Activated T-helper 1 cell treated with anti-CD3 and anti-CD28 coated beads, Interleukin-12 subunit alpha, Interleukin-12 subunit beta, Interleukin-2, Interleukin-4 antibody, amounts not matched to agents 30 ng/mL and 10 ng/mL and 1 ng/mL, durations not matched to agents 14 hours and 24 hours and 36 hours (primary cell): ENCODE data around the gene NT5C1B. TPM values are rescaled to one million over a fixed set of nuclear protein-coding genes. Genes with fewer than 3 reads are reported as not detected.

Experiments
- DNase-seq: peaks from one replicate; pipeline ENCODE4 v3.0.0; 2021; ENCODE audit warnings: low spot score
- H3K27ac Mint-ChIP-seq: one replicate; pipeline ENCODE4 v1.8.0; 2021; ENCODE audit warnings: mild to moderate bottlenecking, mixed read lengths
- H3K27me3 Mint-ChIP-seq: one replicate; pipeline ENCODE4 v1.8.0; 2022; ENCODE audit warnings: mild to moderate bottlenecking, moderate library complexity, mixed read lengths; ENCODE audit not compliant: insufficient read depth
- H3K36me3 Mint-ChIP-seq: one replicate; pipeline ENCODE4 v1.8.0; 2021; ENCODE audit warnings: low read depth, mixed read lengths
- H3K4me1 Mint-ChIP-seq: one replicate; pipeline ENCODE4 v1.8.0; 2021; ENCODE audit warnings: low read depth, mixed read lengths
- H3K4me3 Mint-ChIP-seq: one replicate; pipeline ENCODE4 v1.8.0; 2021; ENCODE audit warnings: mild to moderate bottlenecking, moderate library complexity, mixed read lengths
- H3K9me3 Mint-ChIP-seq: one replicate; pipeline ENCODE4 v1.8.0; 2021; ENCODE audit warnings: mixed read lengths
- intact Hi-C: fragments of 100-400 bp; cut with micrococcal nuclease; formaldehyde crosslinking; loops from one replicate; pipeline ENCODE4 v1.15.1; 2024
- total RNA-seq: library from RNA; stranded (reverse); gene quantifications from 2 replicates; pipeline ENCODE4 v1.2.3, GENCODE V29; 2022

NT5C1B gene
- total RNA-seq, 1 donor from 2014 or later = not detected

DNA sequence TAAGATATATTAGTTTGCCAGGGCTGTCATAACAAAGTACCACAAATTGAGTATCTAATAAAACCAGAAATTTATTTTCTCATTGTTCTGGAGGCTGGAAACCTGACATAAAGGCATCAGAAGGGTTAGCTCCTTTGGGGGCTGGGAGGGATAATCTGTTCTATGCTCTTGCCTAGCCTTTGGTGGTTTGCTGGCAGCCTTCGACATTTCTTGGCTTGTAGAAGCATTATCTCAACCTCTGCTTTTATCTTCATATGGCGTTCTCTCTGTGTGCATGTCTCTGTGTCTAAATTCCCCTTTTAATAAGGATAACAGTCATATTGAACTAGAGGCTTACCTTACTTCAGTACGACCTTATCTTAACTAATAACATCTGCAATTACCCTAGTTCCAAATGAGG, 22.8 kb upstream of the NT5C1B start:
- Mint-ChIP-seq H3K4me1 (no peaks in the 10 kb centered on the region), H3K27ac (no peak overlapping the region), H3K27me3 (no peaks in the 10 kb centered on the region), H3K36me3 (no peaks in the 10 kb centered on the region), H3K9me3 (peaks cover 3% of the 10 kb centered on the region), H3K4me3 (no peak overlapping the region)
- intact Hi-C loops = no loop called here
- no peak for DNase-seq

- intact Hi-C loops = no loop called here
- no peaks in the 10 kb centered on the region for H3K27me3 Mint-ChIP-seq
- no peak overlapping the region for H3K27ac Mint-ChIP-seq
Measured at GRCh38 chr2:18611604-18612003, 22.2 kb upstream of the NT5C1B start.

DNA sequence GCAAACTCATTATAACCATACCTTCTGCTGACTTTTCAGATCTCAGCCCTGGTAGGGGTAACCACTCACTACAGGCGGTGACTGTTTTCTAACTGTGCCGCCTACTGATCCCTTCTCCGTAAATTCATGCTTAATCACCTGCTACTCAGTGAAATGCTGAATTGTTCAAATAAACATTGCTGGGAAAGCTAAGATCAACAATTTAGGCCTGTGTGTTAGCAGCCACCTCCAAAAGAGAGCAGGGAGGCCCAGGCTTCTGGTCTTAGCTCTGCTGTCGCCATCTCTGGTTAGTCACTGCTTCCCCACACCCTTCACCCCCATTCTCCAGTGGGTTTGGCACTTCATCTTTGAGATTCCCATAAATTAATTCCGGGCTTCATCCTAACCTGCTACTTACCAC, 21.8 kb upstream of the NT5C1B start:
- no peak overlapping the region for H3K4me3 Mint-ChIP-seq
- DNase-seq = no peak

More at GRCh38 chr2:18611604-18612003, 22.2 kb upstream of the NT5C1B start:
- Mint-ChIP-seq H3K4me3 (no peak overlapping the region), H3K36me3 (no peaks in the 10 kb centered on the region), H3K4me1 (no peaks in the 10 kb centered on the region), H3K9me3 (peaks cover 3% of the 10 kb centered on the region)
- no peak for DNase-seq

DNA sequence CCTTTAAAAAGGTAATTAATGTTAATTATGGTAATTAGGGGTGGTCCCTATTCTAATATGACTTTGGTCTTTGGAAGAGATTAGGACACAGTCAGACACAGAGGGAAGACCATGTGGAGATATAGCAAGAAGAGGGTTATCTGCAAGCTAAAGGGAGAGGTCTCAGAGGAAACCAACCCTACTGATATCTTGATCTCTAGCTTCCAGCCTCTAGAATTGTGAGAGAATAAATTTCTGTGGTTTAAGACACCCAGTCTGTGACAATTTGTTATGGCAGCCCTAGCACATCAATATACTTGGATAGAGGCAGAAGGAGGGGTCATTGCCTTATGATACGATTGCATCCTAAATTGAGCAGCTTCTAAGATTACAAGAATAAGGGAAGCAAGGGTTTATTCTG, 21.3 kb upstream of the NT5C1B start:
- Mint-ChIP-seq H3K9me3 (peaks cover 2% of the 10 kb centered on the region), H3K36me3 (no peaks in the 10 kb centered on the region), H3K4me3 (no peak overlapping the region), H3K27me3 (no peaks in the 10 kb centered on the region), H3K27ac (no peak overlapping the region), H3K4me1 (peaks cover 3% of the 10 kb centered on the region)
- no peak for DNase-seq
- intact Hi-C loops = no loop called here

More for the DNA sequence above, 21.8 kb upstream of the NT5C1B start:
- Mint-ChIP-seq H3K9me3 (peaks cover 3% of the 10 kb centered on the region), H3K27me3 (no peaks in the 10 kb centered on the region), H3K36me3 (no peaks in the 10 kb centered on the region), H3K27ac (no peak overlapping the region), H3K4me1 (no peaks in the 10 kb centered on the region)
- intact Hi-C loops = no loop called here

- intact Hi-C loops = no loop called here
- H3K4me1 Mint-ChIP-seq = peaks cover 8% of the 10 kb centered on the region
- H3K36me3 Mint-ChIP-seq = peaks cover 2% of the 10 kb centered on the region
Measured at GRCh38 chr2:18610090-18610489, 20.7 kb upstream of the NT5C1B start.

DNA sequence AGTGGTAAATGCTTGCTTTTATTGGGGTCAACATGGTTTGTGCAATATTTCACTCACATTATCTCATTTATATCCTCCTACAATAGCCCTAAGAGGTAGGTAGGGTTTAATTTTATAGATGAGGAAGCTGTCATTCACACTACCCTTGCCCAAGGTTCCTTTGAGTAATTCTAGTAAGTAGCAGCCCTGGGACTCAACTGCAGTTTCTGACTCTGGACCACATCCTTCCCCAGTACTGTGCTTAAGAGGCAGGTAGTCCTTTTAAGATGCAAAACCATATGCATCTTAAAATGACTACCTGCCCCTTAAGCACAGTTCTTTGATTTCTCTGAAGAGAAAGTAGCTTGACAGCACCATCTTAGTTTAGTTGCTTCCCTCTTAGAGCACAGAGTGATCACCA, 15.7 kb upstream of the NT5C1B start:
- no peak overlapping the region for H3K4me3 Mint-ChIP-seq
- peaks cover 2% of the 10 kb centered on the region for H3K36me3 Mint-ChIP-seq
- peak; percentile 4 for DNase-seq
- H3K27me3 Mint-ChIP-seq = no peaks in the 10 kb centered on the region
- peaks cover 11% of the 10 kb centered on the region for H3K4me1 Mint-ChIP-seq
- H3K27ac Mint-ChIP-seq = peak overlapping the region; percentile 60
- intact Hi-C loops = loop anchor here (2.0 kb wide), 1 partner anchor 64 kb away; no protein-coding TSS in a partner anchor
- H3K9me3 Mint-ChIP-seq = no peaks in the 10 kb centered on the region

More at GRCh38 chr2:18610090-18610489, 20.7 kb upstream of the NT5C1B start:
- Mint-ChIP-seq H3K27me3 (no peaks in the 10 kb centered on the region), H3K9me3 (no peaks in the 10 kb centered on the region), H3K4me3 (no peak overlapping the region), H3K27ac (no peak overlapping the region)
- DNase-seq = no peak

GRCh38 chr2:18604531-18604885, 15.1 kb upstream of the NT5C1B start:
- intact Hi-C loops = loop anchor here (2.0 kb wide), 1 partner anchor 64 kb away; no protein-coding TSS in a partner anchor
- H3K9me3 Mint-ChIP-seq = no peaks in the 10 kb centered on the region
- DNase-seq = no peak
- H3K4me3 Mint-ChIP-seq = no peak overlapping the region
- H3K27ac Mint-ChIP-seq = no peak overlapping the region
- peaks cover 2% of the 10 kb centered on the region for H3K36me3 Mint-ChIP-seq
- H3K4me1 Mint-ChIP-seq = peaks cover 11% of the 10 kb centered on the region
- no peaks in the 10 kb centered on the region for H3K27me3 Mint-ChIP-seq

GRCh38 chr2:18603854-18604530, 14.6 kb upstream of the NT5C1B start:
- peaks cover 11% of the 10 kb centered on the region for H3K4me1 Mint-ChIP-seq
- peaks cover 2% of the 10 kb centered on the region for H3K36me3 Mint-ChIP-seq
- H3K27me3 Mint-ChIP-seq = no peaks in the 10 kb centered on the region
- intact Hi-C loops = loop anchor here (2.0 kb wide), 1 partner anchor 63 kb away; no protein-coding TSS in a partner anchor
- H3K9me3 Mint-ChIP-seq = no peaks in the 10 kb centered on the region
- no peak overlapping the region for H3K27ac Mint-ChIP-seq
- no peak overlapping the region for H3K4me3 Mint-ChIP-seq
- no peak for DNase-seq

- Mint-ChIP-seq H3K4me3 (no peak overlapping the region), H3K4me1 (peaks cover 11% of the 10 kb centered on the region), H3K36me3 (peaks cover 2% of the 10 kb centered on the region), H3K9me3 (no peaks in the 10 kb centered on the region), H3K27ac (no peak overlapping the region), H3K27me3 (no peaks in the 10 kb centered on the region)
- DNase-seq = no peak
- intact Hi-C loops = no loop called here
Measured at GRCh38 chr2:18602298-18602697, 12.9 kb upstream of the NT5C1B start.

DNA sequence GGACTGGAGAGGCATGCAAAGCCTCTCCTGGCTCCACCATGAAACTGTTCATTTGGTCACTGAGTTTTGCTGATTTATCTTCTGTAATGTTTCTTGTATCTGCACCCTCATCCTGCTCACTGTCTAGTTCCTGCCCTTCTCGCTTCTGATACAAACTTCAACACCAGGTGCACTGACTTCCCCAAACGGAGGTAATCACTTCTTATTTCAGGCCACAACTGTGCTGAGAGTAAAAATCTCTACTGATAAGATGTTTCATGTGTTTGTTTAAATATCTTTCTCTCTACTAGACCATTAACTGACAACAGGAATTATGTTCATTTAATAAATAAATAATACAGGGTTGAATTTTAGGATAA, 10.9 kb upstream of the NT5C1B start:
- peaks cover under 1% of the 10 kb centered on the region for H3K36me3 Mint-ChIP-seq
- no peak overlapping the region for H3K4me3 Mint-ChIP-seq
- H3K9me3 Mint-ChIP-seq = no peaks in the 10 kb centered on the region
- no peak overlapping the region for H3K27ac Mint-ChIP-seq
- DNase-seq = no peak
- H3K27me3 Mint-ChIP-seq = no peaks in the 10 kb centered on the region
- H3K4me1 Mint-ChIP-seq = peaks cover 4% of the 10 kb centered on the region
- intact Hi-C loops = no loop called here

GRCh38 chr2:18599509-18600254, 10.3 kb upstream of the NT5C1B start:
- H3K9me3 Mint-ChIP-seq = no peaks in the 10 kb centered on the region
- H3K27me3 Mint-ChIP-seq = no peaks in the 10 kb centered on the region
- no peak overlapping the region for H3K4me3 Mint-ChIP-seq
- no peak for DNase-seq
- no peak overlapping the region for H3K27ac Mint-ChIP-seq
- H3K4me1 Mint-ChIP-seq = no peaks in the 10 kb centered on the region
- no peaks in the 10 kb centered on the region for H3K36me3 Mint-ChIP-seq
- intact Hi-C loops = no loop called here

GRCh38 chr2:18598848-18599484, 9.6 kb upstream of the NT5C1B start:
- no peaks in the 10 kb centered on the region for H3K36me3 Mint-ChIP-seq
- no peak overlapping the region for H3K4me3 Mint-ChIP-seq
- DNase-seq = no peak
- H3K4me1 Mint-ChIP-seq = no peaks in the 10 kb centered on the region
- H3K27ac Mint-ChIP-seq = no peak overlapping the region
- H3K9me3 Mint-ChIP-seq = no peaks in the 10 kb centered on the region
- intact Hi-C loops = no loop called here
- H3K27me3 Mint-ChIP-seq = no peaks in the 10 kb centered on the region

DNA sequence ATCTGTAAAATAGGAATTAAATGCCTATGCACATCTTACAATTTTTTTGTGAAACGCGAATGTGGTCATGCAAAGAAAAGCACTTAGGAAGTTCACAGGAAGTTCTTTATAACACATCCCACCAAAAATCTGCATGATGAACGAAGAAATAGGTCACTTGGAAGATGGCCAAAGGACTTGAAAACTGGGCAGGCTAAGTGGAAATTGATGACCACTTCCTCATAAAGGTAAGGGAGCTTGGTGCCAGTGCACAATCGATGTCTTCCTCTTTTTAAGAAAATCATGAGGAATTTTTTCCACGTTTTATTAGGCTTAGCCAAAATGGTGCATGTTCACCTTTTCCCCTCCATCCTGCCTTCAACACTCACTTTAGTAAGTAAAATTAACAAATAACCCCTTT, 8.2 kb upstream of the NT5C1B start:
- Mint-ChIP-seq H3K4me1 (no peaks in the 10 kb centered on the region), H3K27ac (no peak overlapping the region), H3K36me3 (no peaks in the 10 kb centered on the region), H3K9me3 (no peaks in the 10 kb centered on the region), H3K4me3 (no peak overlapping the region), H3K27me3 (no peaks in the 10 kb centered on the region)
- intact Hi-C loops = no loop called here
- no peak for DNase-seq
